Measurements from ENCODE around the gene TEP1. TPM values are rescaled to one million over a fixed set of nuclear protein-coding genes. Genes with fewer than 3 reads are reported as not detected.

The TEP1 gene
- total and polyA plus RNA-seq, 2 of the 13 experiments (the other 11 are each of a cell fraction or from before 2014, with no cell fraction given): 11.0 to 12.8 TPM

GRCh38 chr14:20454516-20455354 is 41.4 kb upstream of the TEP1 start, which contains the start of the genes APEX1 and OSGEP (continued):
- TF ChIP-seq KMT2B (CRISPR knock-in tag; IDR thresholded peaks at IDR 0.05): peak; percentile 67
- peak; percentile 96 for TF ChIP-seq ZMYM4 (CRISPR knock-in tag; IDR thresholded peaks at IDR 0.05)
- no peak; the same call in none of the 2 replicates for TF ChIP-seq ZNF619 (CRISPR knock-in tag; IDR thresholded peaks at IDR 0.05)
- no peak for TF ChIP-seq ZNF260 (CRISPR knock-in tag; IDR thresholded peaks at IDR 0.05; ENCODE audit: borderline replicate concordance, low read depth)
- TF ChIP-seq, protein P1, sequence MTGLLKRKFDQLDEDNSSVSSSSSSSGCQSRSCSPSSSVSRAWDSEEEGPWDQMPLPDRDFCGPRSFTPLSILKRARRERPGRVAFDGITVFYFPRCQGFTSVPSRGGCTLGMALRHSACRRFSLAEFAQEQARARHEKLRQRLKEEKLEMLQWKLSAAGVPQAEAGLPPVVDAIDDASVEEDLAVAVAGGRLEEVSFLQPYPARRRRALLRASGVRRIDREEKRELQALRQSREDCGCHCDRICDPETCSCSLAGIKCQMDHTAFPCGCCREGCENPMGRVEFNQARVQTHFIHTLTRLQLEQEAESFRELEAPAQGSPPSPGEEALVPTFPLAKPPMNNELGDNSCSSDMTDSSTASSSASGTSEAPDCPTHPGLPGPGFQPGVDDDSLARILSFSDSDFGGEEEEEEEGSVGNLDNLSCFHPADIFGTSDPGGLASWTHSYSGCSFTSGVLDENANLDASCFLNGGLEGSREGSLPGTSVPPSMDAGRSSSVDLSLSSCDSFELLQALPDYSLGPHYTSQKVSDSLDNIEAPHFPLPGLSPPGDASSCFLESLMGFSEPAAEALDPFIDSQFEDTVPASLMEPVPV (CRISPR knock-in tag; IDR thresholded peaks at IDR 0.05): peak; percentile 47; the same call in 1 of the 2 replicates
- no peak for TF ChIP-seq MZF1 (CRISPR knock-in tag; IDR thresholded peaks at IDR 0.05; ENCODE audit: borderline replicate concordance)
- TF ChIP-seq NFKBIZ (CRISPR knock-in tag; IDR thresholded peaks at IDR 0.05): no peak
- TF ChIP-seq TBL1XR1 (IDR thresholded peaks at IDR 0.05; ENCODE audit: borderline replicate concordance, low read length, partially characterized antibody): peak; percentile 79
- no peak for TF ChIP-seq CSRNP2 (CRISPR knock-in tag; conservative IDR thresholded peaks at IDR 0.05; ENCODE audit: low read depth)
- TF ChIP-seq TCF12 (IDR thresholded peaks at IDR 0.05): no peak
- no peak for TF ChIP-seq TCF12 (CRISPR knock-in tag; IDR thresholded peaks at IDR 0.05)
- TF ChIP-seq, protein P2, sequence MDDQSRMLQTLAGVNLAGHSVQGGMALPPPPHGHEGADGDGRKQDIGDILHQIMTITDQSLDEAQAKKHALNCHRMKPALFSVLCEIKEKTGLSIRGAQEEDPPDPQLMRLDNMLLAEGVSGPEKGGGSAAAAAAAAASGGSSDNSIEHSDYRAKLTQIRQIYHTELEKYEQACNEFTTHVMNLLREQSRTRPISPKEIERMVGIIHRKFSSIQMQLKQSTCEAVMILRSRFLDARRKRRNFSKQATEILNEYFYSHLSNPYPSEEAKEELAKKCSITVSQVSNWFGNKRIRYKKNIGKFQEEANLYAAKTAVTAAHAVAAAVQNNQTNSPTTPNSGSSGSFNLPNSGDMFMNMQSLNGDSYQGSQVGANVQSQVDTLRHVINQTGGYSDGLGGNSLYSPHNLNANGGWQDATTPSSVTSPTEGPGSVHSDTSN (CRISPR knock-in tag; IDR thresholded peaks at IDR 0.05; ENCODE audit: borderline replicate concordance): peak; percentile 73; the same call in 1 of the 2 replicates
- TF ChIP-seq DMAP1 (CRISPR knock-in tag; IDR thresholded peaks at IDR 0.05): peak; percentile 100
- peak; percentile 96 for TF ChIP-seq ARNTL (CRISPR knock-in tag; IDR thresholded peaks at IDR 0.05)
- TF ChIP-seq NCOA1 (CRISPR knock-in tag; IDR thresholded peaks at IDR 0.05): no peak
- TF ChIP-seq SMARCC2 (IDR thresholded peaks at IDR 0.05): no peak
- TF ChIP-seq ZNF7 (CRISPR knock-in tag; IDR thresholded peaks at IDR 0.05): no peak
- peak; percentile 58; the same call in 1 of the 2 replicates for TF ChIP-seq ARHGAP35 (CRISPR knock-in tag; IDR thresholded peaks at IDR 0.05; ENCODE audit: borderline replicate concordance)
- no peak; the same call in 1 of the 2 replicates for TF ChIP-seq ZSCAN25 (CRISPR knock-in tag; IDR thresholded peaks at IDR 0.05)
- peak; percentile 62; the same call in 1 of the 2 replicates for TF ChIP-seq FOXJ3 (CRISPR knock-in tag; IDR thresholded peaks at IDR 0.05; ENCODE audit: borderline replicate concordance)
- TF ChIP-seq ZNF44 (CRISPR knock-in tag; IDR thresholded peaks at IDR 0.05): 0 out of 2 replicates have a peak, but pooled peaks have one; percentile 80
- no peak for TF ChIP-seq TRIM24 (CRISPR knock-in tag; IDR thresholded peaks at IDR 0.05)
- TF ChIP-seq TGIF2 (CRISPR knock-in tag; IDR thresholded peaks at IDR 0.05): peak; percentile 86
